Measurements from ENCODE around the gene SPAG9. TPM values are rescaled to one million over a fixed set of nuclear protein-coding genes. Genes with fewer than 3 reads are reported as not detected.
A peak's percentile ranks its signal among the peaks of the same experiment; 100 is the strongest.

SPAG9 gene
- total RNA-seq, 4 donors from 2014 or later: 85.2 to 110 (median 94.3) TPM

- Histone ChIP-seq H3K27ac (peak overlapping the region in 2 of 4 donors; percentile 84 to 87), H3K4me3 (no peak overlapping the region), H3K9me3 (no peaks in the 10 kb centered on the region), H3K36me3 (no peaks in the 10 kb centered on the region), H3K4me1 (peaks cover 0 to 71% (median 15%) of the 10 kb centered on the region in 3 donors), H3K27me3 (no peaks in the 10 kb centered on the region)
- TF ChIP-seq EP300 (IDR thresholded peaks at IDR 0.05) (no peak), POLR2A (IDR thresholded peaks at IDR 0.05) (no peak), POLR2AphosphoS5 (IDR thresholded peaks at IDR 0.05) (no peak)
- TF ChIP-seq, protein P1, sequence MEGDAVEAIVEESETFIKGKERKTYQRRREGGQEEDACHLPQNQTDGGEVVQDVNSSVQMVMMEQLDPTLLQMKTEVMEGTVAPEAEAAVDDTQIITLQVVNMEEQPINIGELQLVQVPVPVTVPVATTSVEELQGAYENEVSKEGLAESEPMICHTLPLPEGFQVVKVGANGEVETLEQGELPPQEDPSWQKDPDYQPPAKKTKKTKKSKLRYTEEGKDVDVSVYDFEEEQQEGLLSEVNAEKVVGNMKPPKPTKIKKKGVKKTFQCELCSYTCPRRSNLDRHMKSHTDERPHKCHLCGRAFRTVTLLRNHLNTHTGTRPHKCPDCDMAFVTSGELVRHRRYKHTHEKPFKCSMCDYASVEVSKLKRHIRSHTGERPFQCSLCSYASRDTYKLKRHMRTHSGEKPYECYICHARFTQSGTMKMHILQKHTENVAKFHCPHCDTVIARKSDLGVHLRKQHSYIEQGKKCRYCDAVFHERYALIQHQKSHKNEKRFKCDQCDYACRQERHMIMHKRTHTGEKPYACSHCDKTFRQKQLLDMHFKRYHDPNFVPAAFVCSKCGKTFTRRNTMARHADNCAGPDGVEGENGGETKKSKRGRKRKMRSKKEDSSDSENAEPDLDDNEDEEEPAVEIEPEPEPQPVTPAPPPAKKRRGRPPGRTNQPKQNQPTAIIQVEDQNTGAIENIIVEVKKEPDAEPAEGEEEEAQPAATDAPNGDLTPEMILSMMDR (IDR thresholded peaks at IDR 0.05): no peak
- no CpG with 5 or more reads among the region's 7 CpGs for WGBS, 2 donors (ENCODE audit: low coverage in 1 of 2)
- no peak for ATAC-seq
These were observed 203.3 kb downstream of the SPAG9 start for GRCh38 chr17:50917418-50917743.

GRCh38 chr17:50916708-50917417, 203.8 kb downstream of the SPAG9 start:
- Histone ChIP-seq H3K36me3 (no peaks in the 10 kb centered on the region), H3K9me3 (no peaks in the 10 kb centered on the region), H3K27me3 (no peaks in the 10 kb centered on the region), H3K4me1 (peaks cover 0 to 71% (median 15%) of the 10 kb centered on the region in 3 donors), H3K4me3 (no peak overlapping the region), H3K27ac (peak overlapping the region in 2 of 4 donors; percentile 84 to 87)
- no peak for ATAC-seq
- whole genome bisulfite sequencing, 2 donors (ENCODE audit: low coverage in 1 of 2): 57 to 100% methylated on average over 1 to 3 of the region's 18 CpGs
- TF ChIP-seq POLR2AphosphoS5 (IDR thresholded peaks at IDR 0.05) (no peak), POLR2A (IDR thresholded peaks at IDR 0.05) (no peak), EP300 (IDR thresholded peaks at IDR 0.05) (no peak)
- TF ChIP-seq, protein P1 (IDR thresholded peaks at IDR 0.05): no peak

GRCh38 chr17:50916026-50916707, 204.5 kb downstream of the SPAG9 start:
- TF ChIP-seq, protein P1 (IDR thresholded peaks at IDR 0.05): no peak
- TF ChIP-seq EP300 (IDR thresholded peaks at IDR 0.05) (no peak), POLR2AphosphoS5 (IDR thresholded peaks at IDR 0.05) (no peak)
- WGBS, 2 donors (ENCODE audit: low coverage in 1 of 2): 40 to 80% methylated on average over 1 of the region's 2 CpGs
- peaks cover 0 to 67% (median 15%) of the 10 kb centered on the region in 3 donors for H3K4me1 ChIP-seq
- H3K4me3 ChIP-seq: no peak overlapping the region
- ATAC-seq: no peak
- H3K9me3 ChIP-seq: no peaks in the 10 kb centered on the region
- H3K27ac ChIP-seq: peak overlapping the region in 1 of 4 donors; percentile 50
- H3K36me3 ChIP-seq: no peaks in the 10 kb centered on the region
- no peaks in the 10 kb centered on the region for H3K27me3 ChIP-seq

- 82 to 83% methylated on average over 2 to 4 of the region's 11 CpGs for WGBS, 2 donors (ENCODE audit: low coverage in 1 of 2)
- H3K9me3 ChIP-seq: no peaks in the 10 kb centered on the region
- no peaks in the 10 kb centered on the region for H3K27me3 ChIP-seq
- H3K27ac ChIP-seq: peak overlapping the region in 3 of 4 donors; percentile 26 to 51 (median 50)
- no peak for TF ChIP-seq POLR2A (IDR thresholded peaks at IDR 0.05)
- no peak for TF ChIP-seq POLR2AphosphoS5 (IDR thresholded peaks at IDR 0.05)
- no peak for TF ChIP-seq EP300 (IDR thresholded peaks at IDR 0.05)
- TF ChIP-seq, protein P1 (IDR thresholded peaks at IDR 0.05): no peak
- no peak overlapping the region for H3K4me3 ChIP-seq
- no peaks in the 10 kb centered on the region for H3K36me3 ChIP-seq
- H3K4me1 ChIP-seq: peaks cover 0 to 67% (median 10%) of the 10 kb centered on the region in 3 donors
- no peak for ATAC-seq
These were observed 206.1 kb downstream of the SPAG9 start for GRCh38 chr17:50914505-50915063.
